Transverse colon (tissue), 4 donors: ENCODE data around the gene AIPL1. TPM values are rescaled to one million over a fixed set of nuclear protein-coding genes. Genes with fewer than 3 reads are reported as not detected.

ENCODE experiments used
- DNase-seq: peaks from one replicate; pipeline ENCODE4 v3.0.0-alpha.2; 2019
- H3K27ac ChIP-seq, 4 donors: fragments of 200-600 bp; sonication (generic); 2 replicates each; pipeline ENCODE4 v1.5.1; 2016 to 2018; ENCODE audit warnings: inconsistent platforms in 4 of 4
- H3K27me3 ChIP-seq: fragments of 200-600 bp; sonication (generic); 2 replicates; pipeline ENCODE4 v1.5.1; 2017; ENCODE audit warnings: inconsistent platforms
- H3K36me3 ChIP-seq, 4 donors: fragments of 200-600 bp; sonication (generic); 2 replicates each; pipeline ENCODE4 v1.5.1; 2017 to 2019; ENCODE audit warnings: inconsistent platforms in 4 of 4
- H3K4me1 ChIP-seq, 4 donors: fragments of 200-600 bp; sonication (generic); 2 replicates each; pipeline ENCODE4 v1.5.1; 2017 to 2020; ENCODE audit warnings: inconsistent platforms in 4 of 4
- H3K4me3 ChIP-seq, 4 donors: fragments of 200-600 bp; sonication (generic); 1 replicate in 1 of 4; 2 replicates in 3 of 4; pipeline versions ENCODE4 v1.5.1 to v1.6.1; 2017 to 2019; ENCODE audit warnings: inconsistent platforms in 4 of 4
- H3K9me3 ChIP-seq, 2 donors: fragments of 200-600 bp; sonication (generic); 2 replicates each; pipeline ENCODE4 v1.5.1; 2017 to 2019; ENCODE audit warnings: inconsistent platforms in 2 of 2
- EP300 ChIP-seq: sonication (generic); formaldehyde crosslinking; IDR thresholded peaks from one replicate; pipeline ENCODE4 v1.6.1; 2017; ENCODE audit warnings: antibody characterized with exemption, low read depth
- POLR2A ChIP-seq: fragments of 450-650 bp; IDR thresholded peaks from one replicate; pipeline ENCODE4 v1.6.1; 2016; ENCODE audit warnings: antibody characterized with exemption, mild to moderate bottlenecking, moderate library complexity
- POLR2AphosphoS5 ChIP-seq, 3 donors: sonication (generic); formaldehyde crosslinking; IDR thresholded peaks; one replicate each; pipeline ENCODE4 v1.6.1; 2016; ENCODE audit warnings: antibody characterized with exemption in 3 of 3
- WGBS, 2 donors: methylation state at CpG; one replicate each; pipeline ENCODE4 v1.1.5; 2018; ENCODE audit warnings: low coverage in 1 of 2; 5-methylcytosine and 5-hydroxymethylcytosine counted together
- in situ Hi-C, 4 donors: fragments of 200-750 bp; cut with MboI; loops; one replicate each; pipeline versions ENCODE4 v1.15.0 to v1.15.1; 2017; ENCODE audit warnings: low sequenced_read_pairs in 3 of 4, low pct_ligation_motif_present in 1 of 4, low pct_unique_long_range_greater_than_20kb in 1 of 4
- intact Hi-C: fragments of 100-400 bp; cut with DNase I; formaldehyde crosslinking; loops from one replicate; pipeline ENCODE4 v1.15.1; 2023; ENCODE audit warnings: low total_unique reads
- total RNA-seq, 4 donors: library from RNA; depleted of rRNA; stranded (reverse); fragments of >200 nt; gene quantifications; one replicate each; pipeline ENCODE4 v1.1.0, GENCODE V29; 2016
- TF ChIP-seq, protein P1 (sequence below), 5 experiments: fragments of 200-600 bp in 3 of 5; fragments of 450-650 bp in 2 of 5; sonication (generic) in 3 of 5; IDR thresholded peaks; 1 replicate in 2 of 5; 2 replicates in 3 of 5; pipeline ENCODE4 v1.5.1; 2016 to 2017; ENCODE audit warnings: antibody characterized with exemption in 5 of 5, inconsistent platforms in 3 of 5, mild to moderate bottlenecking in 2 of 5, moderate library complexity in 1 of 5

AIPL1 gene
- total RNA-seq, 4 donors from 2014 or later: not detected

DNA sequence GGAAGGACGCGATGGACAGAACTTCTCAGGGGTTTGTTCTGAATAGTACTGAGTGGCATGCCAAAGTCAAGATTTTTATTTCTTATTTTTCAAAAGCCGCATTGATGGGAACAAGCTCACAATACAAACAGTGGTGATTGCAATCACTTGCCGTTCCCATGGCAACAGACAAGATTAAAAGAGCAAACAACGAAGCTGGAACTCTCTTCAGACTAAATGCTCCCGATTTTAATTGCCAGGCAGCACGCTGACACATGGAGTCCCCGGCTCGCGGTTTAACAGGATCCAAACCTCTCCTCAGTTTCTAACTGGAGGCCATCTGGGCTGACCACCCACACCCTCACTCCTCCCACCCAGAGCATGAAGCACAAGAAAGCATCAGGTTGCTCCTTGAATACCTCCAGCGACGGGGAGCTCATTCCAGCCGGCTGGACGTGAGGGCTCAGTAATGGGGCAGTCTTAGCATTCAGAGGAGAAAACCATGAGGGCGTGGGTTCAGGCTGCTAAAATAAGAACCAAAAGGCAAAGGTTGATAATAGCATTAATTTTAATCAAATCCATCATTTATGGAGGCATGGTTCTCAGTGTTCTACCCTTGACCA, 41.5 kb downstream of the AIPL1 start:
- Histone ChIP-seq H3K4me3 (no peak overlapping the region), H3K36me3 (no peaks in the 10 kb centered on the region), H3K27me3 (peaks cover 19% of the 10 kb centered on the region), H3K27ac (no peak overlapping the region), H3K9me3 (no peaks in the 10 kb centered on the region), H3K4me1 (no peaks in the 10 kb centered on the region)
- intact Hi-C loops: no loop called here
- no peak for DNase-seq
- in situ Hi-C loops: no loop called here
- 27 to 41% methylated on average over 3 to 15 of the region's 15 CpGs for WGBS, 2 donors
- TF ChIP-seq EP300: no peak

DNA sequence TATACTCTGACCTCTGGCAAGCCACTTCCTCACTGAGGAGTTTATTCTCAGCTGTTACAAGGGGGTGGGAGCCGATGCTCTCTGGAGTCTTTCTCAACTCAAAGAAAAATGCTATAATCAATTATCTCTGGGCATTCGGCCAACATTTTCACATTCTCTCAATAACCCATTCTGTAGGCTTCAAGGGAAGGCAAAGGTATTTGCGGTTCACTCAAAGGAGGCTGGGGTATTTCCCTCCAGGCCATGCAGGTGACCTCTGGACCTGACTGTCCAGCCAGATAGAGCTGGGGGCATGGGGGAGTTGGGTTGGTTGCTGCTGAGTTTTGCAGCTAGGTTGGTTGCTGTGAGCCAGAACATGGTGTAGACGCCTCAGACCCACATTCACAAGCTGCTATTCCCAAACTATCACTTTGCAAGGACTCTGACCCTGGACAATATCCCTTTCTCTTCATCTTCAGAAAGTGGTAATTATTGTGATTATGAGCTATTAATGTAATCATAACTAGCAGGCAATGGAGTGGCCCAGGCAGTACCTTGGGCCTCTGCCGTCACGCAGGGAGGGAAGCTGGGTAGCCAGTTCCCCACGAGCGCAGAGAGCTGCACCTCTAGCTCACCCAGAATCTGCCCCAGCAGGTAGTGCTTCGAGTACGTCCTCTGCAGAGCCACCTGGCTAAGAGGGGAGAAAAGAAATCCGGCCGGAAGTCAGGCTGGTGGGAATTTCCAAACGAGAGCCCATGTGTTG, 42.1 kb downstream of the AIPL1 start:
- DNase-seq: no peak
- intact Hi-C loops: no loop called here

DNA sequence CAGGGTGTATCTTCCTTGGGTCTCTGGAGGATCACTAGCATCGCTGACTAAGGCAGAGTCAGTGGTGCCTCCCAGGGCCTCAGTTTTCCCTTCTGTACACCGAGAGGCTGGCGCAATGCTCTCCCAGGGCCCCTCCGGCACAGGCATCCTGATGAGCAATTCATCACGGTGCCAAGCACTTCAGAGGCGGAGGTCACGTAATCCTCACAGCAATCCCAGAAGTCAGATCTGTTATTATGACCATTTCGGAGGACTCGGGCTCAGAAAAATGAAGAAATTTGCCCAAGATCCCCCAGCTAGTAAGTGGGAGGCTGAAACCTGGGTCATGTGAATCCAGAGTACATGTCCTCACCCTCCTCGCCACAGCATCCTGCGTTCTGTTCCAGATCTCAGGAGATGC, 46.5 kb downstream of the AIPL1 start:
- H3K27ac ChIP-seq: no peak overlapping the region
- 88% methylated on average over 11 of the region's 11 CpGs; no CpG with 5 or more reads in 1 of the 2 donors for WGBS, 2 donors
- in situ Hi-C loops (no loop called here), intact Hi-C loops (no loop called here)
- no peaks in the 10 kb centered on the region for H3K36me3 ChIP-seq
- H3K4me1 ChIP-seq: no peaks in the 10 kb centered on the region
- no peaks in the 10 kb centered on the region for H3K9me3 ChIP-seq
- no peak for DNase-seq
- TF ChIP-seq, protein P1, sequence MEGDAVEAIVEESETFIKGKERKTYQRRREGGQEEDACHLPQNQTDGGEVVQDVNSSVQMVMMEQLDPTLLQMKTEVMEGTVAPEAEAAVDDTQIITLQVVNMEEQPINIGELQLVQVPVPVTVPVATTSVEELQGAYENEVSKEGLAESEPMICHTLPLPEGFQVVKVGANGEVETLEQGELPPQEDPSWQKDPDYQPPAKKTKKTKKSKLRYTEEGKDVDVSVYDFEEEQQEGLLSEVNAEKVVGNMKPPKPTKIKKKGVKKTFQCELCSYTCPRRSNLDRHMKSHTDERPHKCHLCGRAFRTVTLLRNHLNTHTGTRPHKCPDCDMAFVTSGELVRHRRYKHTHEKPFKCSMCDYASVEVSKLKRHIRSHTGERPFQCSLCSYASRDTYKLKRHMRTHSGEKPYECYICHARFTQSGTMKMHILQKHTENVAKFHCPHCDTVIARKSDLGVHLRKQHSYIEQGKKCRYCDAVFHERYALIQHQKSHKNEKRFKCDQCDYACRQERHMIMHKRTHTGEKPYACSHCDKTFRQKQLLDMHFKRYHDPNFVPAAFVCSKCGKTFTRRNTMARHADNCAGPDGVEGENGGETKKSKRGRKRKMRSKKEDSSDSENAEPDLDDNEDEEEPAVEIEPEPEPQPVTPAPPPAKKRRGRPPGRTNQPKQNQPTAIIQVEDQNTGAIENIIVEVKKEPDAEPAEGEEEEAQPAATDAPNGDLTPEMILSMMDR (IDR thresholded peaks at IDR 0.05): no peak
- TF ChIP-seq EP300 (no peak), POLR2AphosphoS5 (IDR thresholded peaks at IDR 0.05) (no peak), POLR2A (no peak)
- peaks cover 7% of the 10 kb centered on the region for H3K27me3 ChIP-seq
- no peak overlapping the region for H3K4me3 ChIP-seq

More for the DNA sequence above, 42.1 kb downstream of the AIPL1 start:
- Histone ChIP-seq H3K36me3 (no peaks in the 10 kb centered on the region), H3K27me3 (peaks cover 19% of the 10 kb centered on the region), H3K27ac (no peak overlapping the region), H3K9me3 (no peaks in the 10 kb centered on the region), H3K4me3 (no peak overlapping the region), H3K4me1 (no peaks in the 10 kb centered on the region)
- in situ Hi-C loops: no loop called here
- WGBS, 2 donors: 33 to 48% methylated on average over 5 to 13 of the region's 13 CpGs
- TF ChIP-seq, protein P1 (IDR thresholded peaks at IDR 0.05): no peak
- TF ChIP-seq POLR2A (no peak), EP300 (no peak), POLR2AphosphoS5 (IDR thresholded peaks at IDR 0.05) (no peak)

DNA sequence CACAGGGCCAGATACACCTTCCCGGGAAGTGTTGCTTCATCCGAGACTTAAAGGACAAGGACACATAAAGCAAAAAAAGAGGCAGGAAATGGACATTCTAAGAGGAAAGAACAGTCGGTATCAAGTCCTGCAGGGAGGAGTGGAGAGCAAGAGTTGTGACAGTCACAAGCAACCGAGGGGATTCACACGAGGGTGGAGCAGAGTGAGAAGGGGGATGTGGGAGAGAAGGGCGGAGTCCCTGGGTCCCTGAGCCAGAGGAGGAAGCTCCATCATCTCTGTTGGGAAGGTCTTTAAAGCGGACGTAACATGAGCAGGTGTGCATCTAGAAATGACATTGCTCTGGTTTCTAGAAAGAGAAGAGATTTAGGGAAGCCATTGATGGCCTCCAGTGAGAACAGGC, 47.1 kb downstream of the AIPL1 start:
- H3K36me3 ChIP-seq: no peaks in the 10 kb centered on the region
- 42 to 62% methylated on average over 6 to 8 of the region's 8 CpGs for WGBS, 2 donors
- H3K4me1 ChIP-seq: no peaks in the 10 kb centered on the region
- peaks cover 1% of the 10 kb centered on the region for H3K27me3 ChIP-seq
- H3K4me3 ChIP-seq: no peak overlapping the region
- H3K9me3 ChIP-seq: no peaks in the 10 kb centered on the region
- DNase-seq: no peak
- H3K27ac ChIP-seq: no peak overlapping the region
- TF ChIP-seq, protein P1 (IDR thresholded peaks at IDR 0.05): no peak
- in situ Hi-C loops: no loop called here
- intact Hi-C loops: no loop called here

DNA sequence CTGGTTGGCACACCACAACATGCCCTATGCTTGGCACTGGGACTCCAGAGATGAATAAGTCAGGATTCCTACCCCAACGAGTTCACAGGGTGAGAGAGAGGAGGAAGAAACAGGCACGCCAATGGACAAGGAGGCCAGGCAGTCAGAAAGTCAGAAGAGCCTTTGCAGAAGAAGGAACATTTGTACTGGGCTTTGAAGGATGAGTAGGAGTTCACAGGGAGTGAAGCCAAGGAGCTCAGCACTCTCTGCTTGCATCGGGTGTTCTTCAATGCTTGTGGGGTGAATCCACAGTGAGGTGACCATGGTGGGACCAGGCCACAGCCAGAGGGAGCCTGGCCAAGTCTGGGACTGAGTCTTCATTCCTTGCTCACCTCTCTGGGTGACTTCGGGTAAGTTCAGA, 47.5 kb downstream of the AIPL1 start:
- no peaks in the 10 kb centered on the region for H3K27me3 ChIP-seq
- TF ChIP-seq POLR2AphosphoS5 (IDR thresholded peaks at IDR 0.05): no peak
- no peak for TF ChIP-seq EP300
- TF ChIP-seq, protein P1 (IDR thresholded peaks at IDR 0.05): no peak
- TF ChIP-seq POLR2A: no peak
- H3K27ac ChIP-seq: no peak overlapping the region
- no peaks in the 10 kb centered on the region for H3K4me1 ChIP-seq
- DNase-seq: no peak
- no peaks in the 10 kb centered on the region for H3K36me3 ChIP-seq
- intact Hi-C loops: no loop called here
- H3K4me3 ChIP-seq: no peak overlapping the region
- WGBS, 2 donors: 69 to 82% methylated on average over 2 to 4 of the region's 4 CpGs
- in situ Hi-C loops: no loop called here
- H3K9me3 ChIP-seq: no peaks in the 10 kb centered on the region
